ENCODE data around the gene GRAP2. TPM values are rescaled to one million over a fixed set of nuclear protein-coding genes. Genes with fewer than 3 reads are reported as not detected.

Gene GRAP2
- total and polyA plus RNA-seq, 9 of the 15 experiments (the other 6 are each of a cell fraction or from before 2014, with no cell fraction given) = 4.8 to 88.7 (median 60.4) TPM

DNA sequence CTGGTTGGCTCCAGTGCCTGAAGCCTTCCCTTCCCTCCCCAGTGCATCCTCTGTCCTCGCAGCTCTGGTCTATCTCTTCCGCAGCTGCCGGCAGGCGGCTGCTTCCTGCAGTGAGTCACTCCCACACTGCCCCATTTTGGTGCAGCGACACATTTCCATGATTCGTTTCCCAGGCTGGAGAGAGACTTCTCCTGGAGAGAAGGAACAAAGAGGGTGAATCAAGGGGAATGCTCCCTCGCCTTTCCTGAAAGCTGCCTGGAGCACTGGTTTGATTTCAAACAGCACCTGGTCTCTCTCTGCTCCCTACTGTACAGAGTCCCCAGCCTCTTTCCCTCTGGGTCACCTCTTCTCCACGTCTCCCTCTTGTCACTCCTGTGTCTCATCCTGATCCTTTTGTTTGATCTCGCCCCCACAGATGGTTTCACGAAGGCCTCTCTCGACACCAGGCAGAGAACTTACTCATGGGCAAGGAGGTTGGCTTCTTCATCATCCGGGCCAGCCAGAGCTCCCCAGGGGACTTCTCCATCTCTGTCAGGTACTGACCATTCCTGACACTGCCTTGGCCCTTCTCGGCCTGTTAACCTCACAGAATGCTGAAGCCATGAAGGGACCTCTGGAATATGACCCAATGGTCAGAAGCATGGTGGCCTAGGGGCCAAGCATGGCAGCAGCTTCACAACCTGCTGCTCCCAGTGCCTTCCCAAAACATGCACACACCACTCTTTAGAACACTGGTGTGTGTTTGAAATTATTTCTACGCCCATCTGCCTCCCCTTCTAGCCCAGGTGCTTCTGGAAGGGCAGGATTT lies 59.0 kb downstream of the GRAP2 start, which contains the start of gene TMA7B (continued):
- TF ChIP-seq, protein P1, sequence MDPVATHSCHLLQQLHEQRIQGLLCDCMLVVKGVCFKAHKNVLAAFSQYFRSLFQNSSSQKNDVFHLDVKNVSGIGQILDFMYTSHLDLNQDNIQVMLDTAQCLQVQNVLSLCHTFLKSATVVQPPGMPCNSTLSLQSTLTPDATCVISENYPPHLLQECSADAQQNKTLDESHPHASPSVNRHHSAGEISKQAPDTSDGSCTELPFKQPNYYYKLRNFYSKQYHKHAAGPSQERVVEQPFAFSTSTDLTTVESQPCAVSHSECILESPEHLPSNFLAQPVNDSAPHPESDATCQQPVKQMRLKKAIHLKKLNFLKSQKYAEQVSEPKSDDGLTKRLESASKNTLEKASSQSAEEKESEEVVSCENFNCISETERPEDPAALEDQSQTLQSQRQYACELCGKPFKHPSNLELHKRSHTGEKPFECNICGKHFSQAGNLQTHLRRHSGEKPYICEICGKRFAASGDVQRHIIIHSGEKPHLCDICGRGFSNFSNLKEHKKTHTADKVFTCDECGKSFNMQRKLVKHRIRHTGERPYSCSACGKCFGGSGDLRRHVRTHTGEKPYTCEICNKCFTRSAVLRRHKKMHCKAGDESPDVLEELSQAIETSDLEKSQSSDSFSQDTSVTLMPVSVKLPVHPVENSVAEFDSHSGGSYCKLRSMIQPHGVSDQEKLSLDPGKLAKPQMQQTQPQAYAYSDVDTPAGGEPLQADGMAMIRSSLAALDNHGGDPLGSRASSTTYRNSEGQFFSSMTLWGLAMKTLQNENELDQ (CRISPR knock-in tag; IDR thresholded peaks at IDR 0.05; ENCODE audit: borderline replicate concordance) = no peak
- TF ChIP-seq SP1 (CRISPR knock-in tag; IDR thresholded peaks at IDR 0.05) (0 out of 2 replicates have a peak, but pooled peaks have one; percentile 3), ZFX (CRISPR knock-in tag; IDR thresholded peaks at IDR 0.05) (no peak), ZNF134 (CRISPR knock-in tag; conservative IDR thresholded peaks at IDR 0.05) (no peak), KDM5B (IDR thresholded peaks at IDR 0.05; ENCODE audit: insufficient replicate concordance, low read depth, low read length) (no peak), EWSR1 (IDR thresholded peaks at IDR 0.05; ENCODE audit: borderline replicate concordance, low read depth, partially characterized antibody) (no peak), RCOR1 (IDR thresholded peaks at IDR 0.05; ENCODE audit: borderline replicate concordance in 1 of 2, low read depth in 2 of 2, low read length in 2 of 2) (0 out of 4 replicates have a peak, but pooled peaks of 1 of the 2 experiments have one; percentile 48), ZNF311 (CRISPR knock-in tag; IDR thresholded peaks at IDR 0.05) (0 out of 2 replicates have a peak, but pooled peaks have one; percentile 18), DMBX1 (CRISPR knock-in tag; IDR thresholded peaks at IDR 0.05; ENCODE audit: borderline replicate concordance) (peak; percentile 91)
- TF ChIP-seq, protein P2, sequence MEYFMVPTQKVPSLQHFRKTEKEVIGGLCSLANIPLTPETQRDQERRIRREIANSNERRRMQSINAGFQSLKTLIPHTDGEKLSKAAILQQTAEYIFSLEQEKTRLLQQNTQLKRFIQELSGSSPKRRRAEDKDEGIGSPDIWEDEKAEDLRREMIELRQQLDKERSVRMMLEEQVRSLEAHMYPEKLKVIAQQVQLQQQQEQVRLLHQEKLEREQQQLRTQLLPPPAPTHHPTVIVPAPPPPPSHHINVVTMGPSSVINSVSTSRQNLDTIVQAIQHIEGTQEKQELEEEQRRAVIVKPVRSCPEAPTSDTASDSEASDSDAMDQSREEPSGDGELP (CRISPR knock-in tag; IDR thresholded peaks at IDR 0.05; ENCODE audit: borderline replicate concordance) = peak; percentile 7; the same call in 1 of the 2 replicates
- TF ChIP-seq, protein P3, sequence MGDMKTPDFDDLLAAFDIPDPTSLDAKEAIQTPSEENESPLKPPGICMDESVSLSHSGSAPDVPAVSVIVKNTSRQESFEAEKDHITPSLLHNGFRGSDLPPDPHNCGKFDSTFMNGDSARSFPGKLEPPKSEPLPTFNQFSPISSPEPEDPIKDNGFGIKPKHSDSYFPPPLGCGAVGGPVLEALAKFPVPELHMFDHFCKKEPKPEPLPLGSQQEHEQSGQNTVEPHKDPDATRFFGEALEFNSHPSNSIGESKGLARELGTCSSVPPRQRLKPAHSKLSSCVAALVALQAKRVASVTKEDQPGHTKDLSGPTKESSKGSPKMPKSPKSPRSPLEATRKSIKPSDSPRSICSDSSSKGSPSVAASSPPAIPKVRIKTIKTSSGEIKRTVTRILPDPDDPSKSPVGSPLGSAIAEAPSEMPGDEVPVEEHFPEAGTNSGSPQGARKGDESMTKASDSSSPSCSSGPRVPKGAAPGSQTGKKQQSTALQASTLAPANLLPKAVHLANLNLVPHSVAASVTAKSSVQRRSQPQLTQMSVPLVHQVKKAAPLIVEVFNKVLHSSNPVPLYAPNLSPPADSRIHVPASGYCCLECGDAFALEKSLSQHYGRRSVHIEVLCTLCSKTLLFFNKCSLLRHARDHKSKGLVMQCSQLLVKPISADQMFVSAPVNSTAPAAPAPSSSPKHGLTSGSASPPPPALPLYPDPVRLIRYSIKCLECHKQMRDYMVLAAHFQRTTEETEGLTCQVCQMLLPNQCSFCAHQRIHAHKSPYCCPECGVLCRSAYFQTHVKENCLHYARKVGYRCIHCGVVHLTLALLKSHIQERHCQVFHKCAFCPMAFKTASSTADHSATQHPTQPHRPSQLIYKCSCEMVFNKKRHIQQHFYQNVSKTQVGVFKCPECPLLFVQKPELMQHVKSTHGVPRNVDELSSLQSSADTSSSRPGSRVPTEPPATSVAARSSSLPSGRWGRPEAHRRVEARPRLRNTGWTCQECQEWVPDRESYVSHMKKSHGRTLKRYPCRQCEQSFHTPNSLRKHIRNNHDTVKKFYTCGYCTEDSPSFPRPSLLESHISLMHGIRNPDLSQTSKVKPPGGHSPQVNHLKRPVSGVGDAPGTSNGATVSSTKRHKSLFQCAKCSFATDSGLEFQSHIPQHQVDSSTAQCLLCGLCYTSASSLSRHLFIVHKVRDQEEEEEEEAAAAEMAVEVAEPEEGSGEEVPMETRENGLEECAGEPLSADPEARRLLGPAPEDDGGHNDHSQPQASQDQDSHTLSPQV (IDR thresholded peaks at IDR 0.05) = peak; percentile 89
- TF ChIP-seq, protein P4, sequence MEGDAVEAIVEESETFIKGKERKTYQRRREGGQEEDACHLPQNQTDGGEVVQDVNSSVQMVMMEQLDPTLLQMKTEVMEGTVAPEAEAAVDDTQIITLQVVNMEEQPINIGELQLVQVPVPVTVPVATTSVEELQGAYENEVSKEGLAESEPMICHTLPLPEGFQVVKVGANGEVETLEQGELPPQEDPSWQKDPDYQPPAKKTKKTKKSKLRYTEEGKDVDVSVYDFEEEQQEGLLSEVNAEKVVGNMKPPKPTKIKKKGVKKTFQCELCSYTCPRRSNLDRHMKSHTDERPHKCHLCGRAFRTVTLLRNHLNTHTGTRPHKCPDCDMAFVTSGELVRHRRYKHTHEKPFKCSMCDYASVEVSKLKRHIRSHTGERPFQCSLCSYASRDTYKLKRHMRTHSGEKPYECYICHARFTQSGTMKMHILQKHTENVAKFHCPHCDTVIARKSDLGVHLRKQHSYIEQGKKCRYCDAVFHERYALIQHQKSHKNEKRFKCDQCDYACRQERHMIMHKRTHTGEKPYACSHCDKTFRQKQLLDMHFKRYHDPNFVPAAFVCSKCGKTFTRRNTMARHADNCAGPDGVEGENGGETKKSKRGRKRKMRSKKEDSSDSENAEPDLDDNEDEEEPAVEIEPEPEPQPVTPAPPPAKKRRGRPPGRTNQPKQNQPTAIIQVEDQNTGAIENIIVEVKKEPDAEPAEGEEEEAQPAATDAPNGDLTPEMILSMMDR (IDR thresholded peaks at IDR 0.05 in 2 of 3, conservative IDR thresholded peaks at IDR 0.05 in 1 of 3; ENCODE audit: insufficient read depth in 2 of 3, low read depth in 1 of 3, low read length in 3 of 3) = peak; percentile 32 to 37 (median 33); a peak in 4 of 6 replicates
- TF ChIP-seq, protein P5, sequence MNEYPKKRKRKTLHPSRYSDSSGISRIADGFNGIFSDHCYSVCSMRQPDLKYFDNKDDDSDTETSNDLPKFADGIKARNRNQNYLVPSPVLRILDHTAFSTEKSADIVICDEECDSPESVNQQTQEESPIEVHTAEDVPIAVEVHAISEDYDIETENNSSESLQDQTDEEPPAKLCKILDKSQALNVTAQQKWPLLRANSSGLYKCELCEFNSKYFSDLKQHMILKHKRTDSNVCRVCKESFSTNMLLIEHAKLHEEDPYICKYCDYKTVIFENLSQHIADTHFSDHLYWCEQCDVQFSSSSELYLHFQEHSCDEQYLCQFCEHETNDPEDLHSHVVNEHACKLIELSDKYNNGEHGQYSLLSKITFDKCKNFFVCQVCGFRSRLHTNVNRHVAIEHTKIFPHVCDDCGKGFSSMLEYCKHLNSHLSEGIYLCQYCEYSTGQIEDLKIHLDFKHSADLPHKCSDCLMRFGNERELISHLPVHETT (CRISPR knock-in tag; conservative IDR thresholded peaks at IDR 0.05 in 1 of 2, IDR thresholded peaks at IDR 0.05 in 1 of 2) = peak in 1 of 2 experiments; percentile 60; a peak in 1 of 4 replicates

All from K562 (cell line).